Thymus (tissue), 11 donors: ENCODE results near the gene SENP6. TPM values are rescaled to one million over a fixed set of nuclear protein-coding genes. Genes with fewer than 3 reads are reported as not detected.

Experiments used
- DNase-seq, 9 donors: peaks; one replicate each; pipeline ENCODE4 v3.0.0-alpha.2; 2013; ENCODE audit warnings: low spot score in 9 of 9, low read depth in 6 of 9, missing footprints in 1 of 9
- H3K27ac ChIP-seq, 2 donors: one replicate each; pipeline ENCODE4 v1.5.1; 2013; ENCODE audit warnings: control low read depth in 1 of 2, low read depth in 1 of 2, low read length in 1 of 2, mild to moderate bottlenecking in 1 of 2, moderate library complexity in 1 of 2
- H3K27me3 ChIP-seq, 2 donors: one replicate each; pipeline ENCODE4 v1.5.1; 2013; ENCODE audit warnings: low read length in 1 of 2; ENCODE audit not compliant: control insufficient read depth in 2 of 2, insufficient read depth in 1 of 2
- H3K36me3 ChIP-seq, 2 donors: one replicate each; pipeline ENCODE4 v1.5.1; 2013; ENCODE audit warnings: low read length in 1 of 2, mild to moderate bottlenecking in 1 of 2, moderate library complexity in 1 of 2; ENCODE audit not compliant: control insufficient read depth in 2 of 2, insufficient read depth in 2 of 2
- H3K4me1 ChIP-seq, 2 donors: one replicate each; pipeline ENCODE4 v1.5.1; 2013; ENCODE audit warnings: low read length in 2 of 2; ENCODE audit not compliant: control insufficient read depth in 2 of 2, insufficient read depth in 2 of 2
- H3K4me3 ChIP-seq, 2 donors: one replicate each; pipeline ENCODE4 v1.5.1; 2013; ENCODE audit warnings: low read length in 2 of 2, control low read depth in 1 of 2, mild to moderate bottlenecking in 1 of 2
- H3K9me3 ChIP-seq, 2 donors: one replicate each; pipeline ENCODE4 v1.5.1; 2013; ENCODE audit warnings: low read length in 1 of 2, mild to moderate bottlenecking in 1 of 2; ENCODE audit not compliant: control insufficient read depth in 2 of 2, insufficient read depth in 1 of 2
- WGBS: extraction: QIAGEN DNeasy Blood & Tissue Kit; methylation state at CpG from one replicate; pipeline ENCODE4 v1.1.7; 2013; 5-methylcytosine and 5-hydroxymethylcytosine counted together
- polyA plus RNA-seq: library from polyadenylated mRNA; stranded (reverse); fragments of 200-250 nt; gene quantifications from one replicate; pipeline ENCODE4 v1.2.3, GENCODE V29; 2013
- total RNA-seq: library from RNA; stranded (reverse); fragments of 120-200 nt; gene quantifications from one replicate; pipeline ENCODE4 v1.2.4, GENCODE V29; 2013
- donor health status: healthy.

Gene SENP6
- total and polyA plus RNA-seq, 2 donors, result 64.0 to 91.4 TPM

- Histone ChIP-seq H3K27ac (no peak overlapping the region), H3K27me3 (no peaks in the 10 kb centered on the region), H3K4me1 (peaks cover 5 to 9% of the 10 kb centered on the region in 2 donors), H3K36me3 (no peaks in the 10 kb centered on the region), H3K4me3 (no peak overlapping the region), H3K9me3 (no peaks in the 10 kb centered on the region)
- DNase-seq, result peak in 1 of 9 donors; percentile 8
- 77% methylated on average over 5 of the region's 5 CpGs for WGBS
Measured at GRCh38 chr6:75611702-75612375, 10.2 kb downstream of the SENP6 start.

GRCh38 chr6:75612434-75612833, 10.8 kb downstream of the SENP6 start:
- no peaks in the 10 kb centered on the region for H3K36me3 ChIP-seq
- peaks cover 5 to 9% of the 10 kb centered on the region in 2 donors for H3K4me1 ChIP-seq
- WGBS, result 85% methylated on average over 3 of the region's 3 CpGs
- no peak overlapping the region for H3K4me3 ChIP-seq
- H3K27ac ChIP-seq, result no peak overlapping the region
- no peaks in the 10 kb centered on the region for H3K27me3 ChIP-seq
- DNase-seq, result no peak
- no peaks in the 10 kb centered on the region for H3K9me3 ChIP-seq

GRCh38 chr6:75613056-75613501, 11.4 kb downstream of the SENP6 start:
- Histone ChIP-seq H3K27me3 (no peaks in the 10 kb centered on the region), H3K36me3 (no peaks in the 10 kb centered on the region), H3K4me1 (peaks cover 5 to 9% of the 10 kb centered on the region in 2 donors), H3K4me3 (no peak overlapping the region), H3K27ac (no peak overlapping the region), H3K9me3 (no peaks in the 10 kb centered on the region)
- DNase-seq, result no peak
- WGBS, result 85% methylated on average over 4 of the region's 4 CpGs

DNA sequence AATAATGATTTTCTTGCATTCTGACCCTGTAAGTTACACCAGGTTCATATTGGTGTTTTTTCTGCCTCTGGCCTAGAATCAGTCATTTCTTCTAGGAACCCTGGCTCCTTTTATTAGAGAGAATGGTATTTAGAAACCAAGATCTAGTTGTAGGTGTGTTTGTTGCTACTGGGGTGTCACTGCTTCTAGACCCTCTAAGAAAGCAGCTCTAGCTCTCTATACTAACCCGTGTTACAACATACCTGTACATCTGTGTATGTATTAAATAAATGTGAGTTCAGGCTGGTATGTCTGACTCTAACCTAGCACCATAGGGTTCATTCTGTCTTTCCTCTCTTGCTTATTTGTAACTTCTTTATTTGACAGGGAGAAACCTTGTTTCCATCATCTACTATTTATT, 16.8 kb downstream of the SENP6 start:
- no peaks in the 10 kb centered on the region for H3K9me3 ChIP-seq
- H3K36me3 ChIP-seq, result peaks cover 0 to 4% of the 10 kb centered on the region in 2 donors
- no peak overlapping the region for H3K27ac ChIP-seq
- no peaks in the 10 kb centered on the region for H3K27me3 ChIP-seq
- no peak for DNase-seq
- H3K4me1 ChIP-seq, result no peaks in the 10 kb centered on the region
- WGBS, result 100% methylated on average over 1 of the region's 1 CpG
- no peak overlapping the region for H3K4me3 ChIP-seq

DNA sequence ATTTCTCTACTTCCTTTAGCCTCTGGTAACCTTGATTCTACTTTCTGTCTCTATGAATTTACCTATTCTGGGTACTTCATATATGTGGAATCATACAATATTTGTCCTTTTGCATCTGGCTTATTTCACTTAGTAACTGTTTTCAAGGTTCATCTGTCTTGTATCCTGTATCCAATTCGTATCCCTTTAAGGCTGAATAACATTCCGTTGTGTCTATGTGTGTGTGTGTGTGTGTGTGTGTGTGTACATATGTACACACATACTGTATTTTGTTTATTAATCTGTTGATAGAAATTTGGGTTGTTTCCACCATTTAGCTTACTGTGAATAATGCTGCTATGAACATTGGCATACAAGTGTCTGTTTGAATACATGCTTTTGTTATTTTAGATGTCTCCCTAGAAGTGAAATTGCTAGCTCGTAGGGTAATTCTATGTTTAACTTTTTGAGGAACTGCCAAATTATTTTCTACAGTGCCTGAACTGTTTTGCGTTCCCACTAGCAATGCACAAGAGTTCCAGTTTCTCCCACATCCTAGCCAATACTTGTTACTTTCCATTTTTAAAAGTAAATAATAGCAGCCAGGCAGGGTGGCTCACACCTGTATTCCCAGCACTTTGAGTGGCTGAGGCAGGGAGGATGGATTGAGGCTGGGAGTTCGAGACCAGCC, 17.7 kb downstream of the SENP6 start:
- Histone ChIP-seq H3K9me3 (no peaks in the 10 kb centered on the region), H3K27ac (no peak overlapping the region), H3K4me1 (no peaks in the 10 kb centered on the region), H3K27me3 (no peaks in the 10 kb centered on the region), H3K36me3 (peaks cover 0 to 13% of the 10 kb centered on the region in 2 donors), H3K4me3 (no peak overlapping the region)
- DNase-seq, result no peak
- 94% methylated on average over 5 of the region's 5 CpGs for WGBS

DNA sequence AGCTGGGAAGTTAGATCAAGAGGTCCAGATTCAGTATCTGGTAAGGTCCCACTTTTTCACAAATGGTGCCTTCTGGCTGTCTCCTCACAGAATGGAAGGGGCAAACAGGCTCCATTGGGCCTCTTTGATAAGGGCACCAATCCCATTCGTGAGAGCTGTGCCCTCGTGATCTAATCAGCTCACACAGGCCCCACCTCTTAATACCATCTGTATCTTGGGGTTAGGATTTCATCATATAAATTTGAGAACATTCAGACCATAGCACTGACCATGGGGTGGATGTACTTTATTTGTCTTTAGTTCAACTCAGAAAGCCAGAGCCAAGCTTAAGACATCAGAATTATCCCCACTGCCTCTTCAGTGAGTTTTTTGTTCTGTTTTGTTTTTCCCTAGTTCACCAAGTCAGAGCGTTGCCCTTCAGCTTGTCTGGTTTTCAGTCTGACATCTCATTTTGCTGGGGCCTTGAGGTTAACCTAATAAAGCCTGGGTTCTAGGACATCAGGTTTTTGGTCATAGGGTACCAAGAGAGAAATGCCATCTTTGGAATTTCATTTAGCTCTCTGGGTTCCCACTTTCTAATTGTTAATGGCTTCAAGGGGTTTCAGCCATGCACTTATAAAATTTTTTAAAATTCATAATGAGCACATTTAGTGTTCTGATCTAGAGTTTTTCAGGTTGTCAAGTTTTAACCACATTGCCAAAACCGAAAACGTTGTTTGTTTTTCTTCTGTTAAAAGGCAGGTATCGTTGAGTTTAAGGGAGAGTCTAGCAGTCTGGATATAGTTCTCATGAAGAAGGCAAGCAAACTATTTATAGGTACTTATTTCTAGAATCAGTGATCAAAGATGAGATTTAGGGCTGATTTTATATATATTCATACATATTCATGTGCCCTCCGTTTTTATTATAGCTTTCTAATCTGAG, 19.0 kb downstream of the SENP6 start:
- Histone ChIP-seq H3K9me3 (no peaks in the 10 kb centered on the region), H3K27me3 (no peaks in the 10 kb centered on the region), H3K4me3 (no peak overlapping the region), H3K36me3 (peaks cover 0 to 19% of the 10 kb centered on the region in 2 donors), H3K4me1 (no peaks in the 10 kb centered on the region), H3K27ac (no peak overlapping the region)
- 94% methylated on average over 7 of the region's 7 CpGs for WGBS
- DNase-seq, result no peak

GRCh38 chr6:75621846-75622245, 20.2 kb downstream of the SENP6 start:
- no peaks in the 10 kb centered on the region for H3K4me1 ChIP-seq
- no peak overlapping the region for H3K27ac ChIP-seq
- no peaks in the 10 kb centered on the region for H3K27me3 ChIP-seq
- H3K9me3 ChIP-seq, result no peaks in the 10 kb centered on the region
- no peak for DNase-seq
- peaks cover 0 to 23% of the 10 kb centered on the region in 2 donors for H3K36me3 ChIP-seq
- no peak overlapping the region for H3K4me3 ChIP-seq

- Histone ChIP-seq H3K36me3 (peaks cover 0 to 28% of the 10 kb centered on the region in 2 donors), H3K9me3 (no peaks in the 10 kb centered on the region), H3K27me3 (no peaks in the 10 kb centered on the region), H3K27ac (no peak overlapping the region), H3K4me3 (no peak overlapping the region), H3K4me1 (no peaks in the 10 kb centered on the region)
- WGBS, result 98% methylated on average over 1 of the region's 1 CpG
- no peak for DNase-seq
Measured at GRCh38 chr6:75623491-75623890, 21.8 kb downstream of the SENP6 start.

- Histone ChIP-seq H3K36me3 (peaks cover 0 to 30% of the 10 kb centered on the region in 2 donors), H3K27me3 (no peaks in the 10 kb centered on the region), H3K4me1 (no peaks in the 10 kb centered on the region), H3K4me3 (no peak overlapping the region), H3K27ac (no peak overlapping the region), H3K9me3 (no peaks in the 10 kb centered on the region)
- no peak for DNase-seq
- 98% methylated on average over 4 of the region's 4 CpGs for WGBS
Measured at GRCh38 chr6:75624335-75624734, 22.7 kb downstream of the SENP6 start.
